Colon (tissue), 2 donors: ENCODE measurements around the gene DNAAF3.

Experiments used
- FAIRE-seq: peaks from 2 replicates; lab custom pipeline; 2012; peaks lifted over from hg19 to GRCh38; lab: Jason Lieb, UNC
- donor health status: control.
- donor health status: control.

DNAAF3 gene

GRCh38 chr19:55116232-55116858, 50.1 kb downstream of the DNAAF3 start:
- no peak for FAIRE-seq

GRCh38 chr19:55115446-55116065, 50.9 kb downstream of the DNAAF3 start:
- FAIRE-seq: no peak

- no peak for FAIRE-seq
Measured at GRCh38 chr19:55114566-55115145, 51.8 kb downstream of the DNAAF3 start.

DNA sequence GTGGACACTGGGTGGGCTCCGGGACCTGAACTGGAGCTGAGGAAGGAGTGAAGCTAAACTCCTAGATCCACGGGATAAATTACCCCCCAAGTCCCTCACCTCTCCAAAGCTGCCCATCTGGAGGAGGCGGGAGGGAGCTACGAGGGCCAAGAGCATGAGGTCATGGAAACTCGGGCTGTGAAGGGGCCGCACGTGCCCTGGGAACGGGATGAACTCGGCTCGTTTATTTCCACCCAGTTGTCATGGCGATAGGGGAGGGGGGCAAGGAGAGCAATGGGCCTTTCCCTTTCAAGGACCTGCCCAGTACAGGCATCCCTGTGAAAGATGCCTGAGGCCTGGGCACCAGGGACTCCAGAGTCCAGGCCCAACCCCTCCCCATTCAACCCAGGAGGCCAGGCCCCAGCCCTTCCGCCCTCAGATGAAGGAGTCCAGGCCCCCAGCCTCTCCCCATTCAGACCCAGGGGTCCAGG, 52.8 kb downstream of the DNAAF3 start:
- no peak for FAIRE-seq

- no peak for FAIRE-seq
Measured at GRCh38 chr19:55112777-55113569, 53.4 kb downstream of the DNAAF3 start.

GRCh38 chr19:55112246-55112776, 54.1 kb downstream of the DNAAF3 start:
- no peak for FAIRE-seq

DNA sequence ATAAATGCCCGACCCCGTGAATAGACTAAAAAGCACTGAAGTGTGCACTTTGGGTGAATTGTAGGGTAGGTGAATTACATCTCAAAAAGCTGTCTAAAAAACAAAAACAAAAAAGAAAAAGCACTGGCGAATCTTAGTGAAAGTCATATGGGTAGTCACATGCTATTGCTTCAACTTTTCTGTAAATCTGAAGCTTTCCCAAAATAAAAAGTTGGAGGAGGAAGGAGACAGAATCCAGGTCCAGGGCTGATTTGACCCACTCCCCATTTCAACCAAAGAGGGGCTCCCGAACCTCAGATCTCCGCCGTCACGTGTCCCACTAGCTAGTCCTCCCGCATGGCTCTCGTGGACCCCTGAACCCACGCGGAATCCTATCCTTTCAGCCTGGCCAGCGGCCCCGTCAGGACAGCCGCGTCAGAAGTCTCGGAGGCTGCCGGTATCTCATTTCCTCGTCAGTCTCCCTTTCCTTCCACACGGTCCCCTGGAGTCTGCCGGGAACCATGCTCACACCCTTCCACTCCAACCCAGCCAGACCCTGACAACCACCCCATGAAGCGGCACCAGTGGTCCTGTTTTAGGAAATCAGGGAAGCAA, 55.1 kb downstream of the DNAAF3 start:
- no peak for FAIRE-seq

DNA sequence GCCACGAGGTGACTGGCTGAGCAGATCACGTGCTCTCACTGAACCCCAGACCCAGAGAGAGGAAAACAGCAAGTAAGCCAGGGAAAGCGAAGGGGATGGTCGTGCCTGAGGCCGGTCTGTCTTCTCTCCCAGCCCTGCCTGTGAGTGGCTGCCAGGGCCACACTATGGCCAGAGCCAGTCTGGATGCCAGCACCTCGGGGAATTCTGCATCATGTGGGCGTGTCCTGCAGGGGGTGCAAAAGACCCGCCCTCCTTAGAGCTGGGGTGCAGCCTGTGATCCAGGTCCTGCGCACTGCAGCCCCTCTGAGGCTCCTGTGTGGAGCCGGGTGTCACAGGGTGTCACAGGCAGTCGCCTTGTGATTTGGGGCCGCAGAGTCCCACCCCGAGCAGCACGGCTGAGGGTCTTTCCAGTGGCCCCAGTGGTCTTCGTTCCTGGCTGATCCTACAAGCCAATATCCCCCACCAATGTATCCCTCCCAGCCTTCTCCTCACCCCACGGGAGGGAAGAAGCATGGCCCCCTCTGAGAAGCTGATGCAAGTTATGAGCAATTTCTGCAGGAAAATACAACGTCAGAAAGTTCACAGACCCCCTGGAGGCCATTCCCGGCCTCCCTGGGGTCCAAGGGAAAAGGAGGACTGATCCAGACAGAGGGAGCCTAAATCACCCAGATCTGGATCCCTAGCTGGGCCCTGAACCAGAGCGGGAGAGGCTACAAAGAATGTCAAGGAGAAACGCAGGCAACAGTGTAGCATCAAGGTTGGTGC, 56.7 kb downstream of the DNAAF3 start:
- FAIRE-seq: no peak
